Fibroblast of lung (primary cell): ENCODE data around the gene TMEM187. TPM values are rescaled to one million over a fixed set of nuclear protein-coding genes. Genes with fewer than 3 reads are reported as not detected.

Experiments
- DNase-seq, 2 donors: peaks; one replicate each; pipeline versions ENCODE4 v3.0.0 to v3.0.0-alpha.2; 2010; ENCODE audit warnings: low read depth in 2 of 2
- H2AFZ ChIP-seq: 2 replicates; pipeline ENCODE4 v1.5.1; 2012; ENCODE audit warnings: low read length, control low read depth, inconsistent platforms
- H3K27ac ChIP-seq: 2 replicates; pipeline ENCODE4 v1.5.1; 2011; ENCODE audit warnings: low read length, control low read depth; ENCODE audit not compliant: insufficient read depth
- H3K27me3 ChIP-seq: 2 replicates; pipeline ENCODE4 v1.5.1; 2011; ENCODE audit warnings: mild to moderate bottlenecking, low read length; ENCODE audit not compliant: control insufficient read depth, insufficient read depth
- H3K36me3 ChIP-seq: 2 replicates; pipeline ENCODE4 v1.5.1; 2011; ENCODE audit warnings: low read length; ENCODE audit not compliant: control insufficient read depth, insufficient read depth
- H3K4me1 ChIP-seq: 2 replicates; pipeline ENCODE4 v1.5.1; 2011; ENCODE audit warnings: low read length; ENCODE audit not compliant: control insufficient read depth, insufficient read depth; ENCODE audit errors: extremely low read depth
- H3K4me2 ChIP-seq: 2 replicates; pipeline ENCODE4 v1.5.1; 2011; ENCODE audit warnings: low read length, control low read depth; ENCODE audit not compliant: insufficient read depth; ENCODE audit errors: extremely low read depth
- H3K4me3 ChIP-seq, 4 experiments: fragments of 200-600 bp in 1 of 4; sonication (generic) in 1 of 4; replicated peaks in 1 of 4; 2 replicates each; pipeline ENCODE4 v1.5.1; 2011 to 2016; ENCODE audit warnings: low read length in 4 of 4, low read depth in 3 of 4, mild to moderate bottlenecking in 3 of 4, control low read depth in 2 of 4, inconsistent platforms in 1 of 4, mixed read lengths in 1 of 4; ENCODE audit not compliant: insufficient read depth in 1 of 4; ENCODE audit errors: control extremely low read depth in 1 of 4
- H3K79me2 ChIP-seq: 2 replicates; pipeline ENCODE4 v1.5.1; 2012; ENCODE audit warnings: mild to moderate bottlenecking, low read length, inconsistent platforms; ENCODE audit not compliant: control insufficient read depth, insufficient read depth
- H3K9ac ChIP-seq: 2 replicates; pipeline ENCODE4 v1.5.1; 2011; ENCODE audit warnings: mild to moderate bottlenecking, low read length, control low read depth; ENCODE audit not compliant: insufficient read depth
- H3K9me3 ChIP-seq: 2 replicates; pipeline ENCODE4 v1.5.1; 2012; ENCODE audit warnings: low read depth, low read length; ENCODE audit not compliant: control insufficient read depth, insufficient read depth
- H4K20me1 ChIP-seq: 2 replicates; pipeline ENCODE4 v1.5.1; 2011; ENCODE audit warnings: low read length; ENCODE audit not compliant: control insufficient read depth, insufficient read depth; ENCODE audit errors: extremely low read depth
- CTCF ChIP-seq, 2 donors: IDR thresholded peaks in 1 of 2; conservative IDR thresholded peaks in 1 of 2; 1 replicate in 1 of 2; 2 replicates in 1 of 2; pipeline ENCODE4 v1.5.1; 2011 to 2012; ENCODE audit warnings: low read length in 2 of 2, control low read depth in 1 of 2, inconsistent platforms in 1 of 2, low read depth in 1 of 2, mild to moderate bottlenecking in 1 of 2
- EZH2 ChIP-seq: IDR thresholded peaks from 2 replicates; pipeline ENCODE4 v1.5.1; 2012; ENCODE audit warnings: low read length, control low read depth, mild to moderate bottlenecking; ENCODE audit errors: missing control alignments
- polyA plus RNA-seq, 2 donors: library from polyadenylated mRNA; depleted of rRNA in 1 of 2; stranded (reverse) in 1 of 2; unstranded in 1 of 2; fragments of >200 nt; gene quantifications; 2 replicates each; pipeline ENCODE4 v1.2.1, GENCODE V29; 2011 to 2012; ENCODE audit warnings: missing spikeins in 1 of 2
- total RNA-seq: library from RNA; depleted of rRNA; stranded (reverse); fragments of >200 nt; gene quantifications from 2 replicates; pipeline ENCODE4 v1.2.1, GENCODE V29; 2014

The TMEM187 gene
- total and polyA plus RNA-seq, 2 donors (not counting 1 experiment from before 2014, with no cell fraction given) = 4.6 to 8.3 TPM

DNA sequence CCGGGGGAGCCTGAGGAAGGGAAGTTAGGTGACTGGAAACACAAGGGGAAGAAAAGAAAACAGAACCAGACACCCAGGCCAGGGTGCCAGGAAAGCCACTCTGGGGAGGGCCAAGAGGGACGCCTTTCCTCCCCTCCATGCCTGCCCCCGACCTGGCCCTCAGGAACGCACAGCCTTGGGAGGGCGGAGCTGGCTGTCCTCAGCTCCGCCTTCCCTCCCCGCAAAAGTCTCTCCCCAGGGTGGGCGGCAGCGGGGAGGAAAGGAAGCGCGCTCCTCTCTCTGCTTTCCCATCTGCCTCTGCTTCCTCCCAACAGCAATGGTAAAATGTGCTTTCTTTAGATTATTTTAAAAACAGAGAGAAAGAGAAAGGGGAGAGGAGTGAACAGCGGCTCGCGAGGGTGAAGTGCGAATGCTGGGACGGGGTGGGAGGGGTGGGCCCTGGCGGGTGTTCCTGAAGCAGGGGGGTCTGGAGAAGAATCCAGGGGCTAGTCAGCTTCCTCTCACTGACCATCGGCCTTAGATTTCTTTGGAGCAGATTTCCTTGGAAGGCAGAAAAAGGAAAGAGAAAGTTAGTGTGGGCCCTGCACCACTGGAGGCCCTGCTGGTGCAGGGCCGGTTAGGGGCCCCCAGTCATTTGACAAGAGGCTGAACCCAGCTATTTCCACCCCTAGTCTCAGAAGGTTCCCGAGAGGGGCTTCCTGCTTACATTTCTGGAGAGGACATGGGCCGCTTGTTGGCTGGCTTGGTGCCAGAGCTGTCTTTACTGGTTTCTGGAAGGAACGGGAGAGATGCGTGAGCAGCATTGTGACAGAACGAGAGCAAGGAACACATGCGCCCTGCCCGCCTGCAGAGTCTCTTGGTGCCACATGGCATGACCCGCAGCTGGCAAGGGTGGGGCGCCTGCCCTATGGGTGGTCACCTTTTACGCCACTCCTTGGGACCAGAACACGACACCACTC, 23.4 kb upstream of the TMEM187 start:
- H3K4me2 ChIP-seq = no peak overlapping the region
- DNase-seq = no peak
- peaks cover 27% of the 10 kb centered on the region for H3K36me3 ChIP-seq
- H3K4me3 ChIP-seq = no peak overlapping the region
- no peaks in the 10 kb centered on the region for H3K9me3 ChIP-seq
- H2AFZ ChIP-seq = no peak overlapping the region
- H3K27me3 ChIP-seq = no peaks in the 10 kb centered on the region
- no peak for TF ChIP-seq EZH2
- no peak for TF ChIP-seq CTCF (conservative IDR thresholded peaks at IDR 0.05 in 1 of 2, IDR thresholded peaks at IDR 0.05 in 1 of 2; ENCODE audit: low read depth in 1 of 2, low read length in 2 of 2)
- H3K4me1 ChIP-seq = peaks cover 2% of the 10 kb centered on the region
- no peaks in the 10 kb centered on the region for H4K20me1 ChIP-seq
- no peak overlapping the region for H3K9ac ChIP-seq
- H3K27ac ChIP-seq = no peak overlapping the region
- H3K79me2 ChIP-seq = no peaks in the 10 kb centered on the region

DNA sequence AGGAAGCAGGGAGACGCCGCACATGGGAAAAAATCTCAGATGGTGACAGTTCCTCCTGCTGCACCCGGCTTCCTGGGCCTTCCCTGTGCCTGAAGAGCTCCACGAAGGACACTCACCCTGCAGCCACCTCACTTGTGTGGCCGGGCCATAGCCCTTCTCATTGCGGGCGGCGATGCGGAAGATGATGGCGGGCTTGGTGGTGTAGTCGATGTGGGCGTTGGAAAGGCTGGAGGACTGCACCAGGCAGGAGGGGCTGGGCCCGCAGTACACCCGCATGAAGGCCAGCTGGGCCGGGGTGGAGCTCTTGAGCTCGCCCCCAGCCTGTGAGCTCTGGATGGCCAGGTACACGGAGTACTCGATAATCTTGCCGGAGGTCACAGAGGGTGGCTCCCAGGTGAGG, 22.4 kb upstream of the TMEM187 start:
- Histone ChIP-seq H3K9ac (no peak overlapping the region), H2AFZ (no peak overlapping the region), H3K27ac (no peak overlapping the region), H3K4me3 (no peak overlapping the region), H3K36me3 (peaks cover 35% of the 10 kb centered on the region), H3K4me1 (peaks cover 2% of the 10 kb centered on the region), H3K27me3 (no peaks in the 10 kb centered on the region), H3K4me2 (no peak overlapping the region), H4K20me1 (no peaks in the 10 kb centered on the region), H3K79me2 (no peaks in the 10 kb centered on the region), H3K9me3 (no peaks in the 10 kb centered on the region)
- TF ChIP-seq CTCF (conservative IDR thresholded peaks at IDR 0.05 in 1 of 2, IDR thresholded peaks at IDR 0.05 in 1 of 2; ENCODE audit: low read depth in 1 of 2, low read length in 2 of 2) (no peak), EZH2 (no peak)
- DNase-seq = no peak

- no peak overlapping the region for H3K4me3 ChIP-seq
- no peak overlapping the region for H2AFZ ChIP-seq
- H3K79me2 ChIP-seq = no peaks in the 10 kb centered on the region
- no peak for TF ChIP-seq EZH2
- TF ChIP-seq CTCF (conservative IDR thresholded peaks at IDR 0.05 in 1 of 2, IDR thresholded peaks at IDR 0.05 in 1 of 2; ENCODE audit: low read depth in 1 of 2, low read length in 2 of 2) = no peak
- peaks cover 47% of the 10 kb centered on the region for H3K36me3 ChIP-seq
- no peaks in the 10 kb centered on the region for H4K20me1 ChIP-seq
- H3K27me3 ChIP-seq = no peaks in the 10 kb centered on the region
- H3K27ac ChIP-seq = no peak overlapping the region
- no peaks in the 10 kb centered on the region for H3K9me3 ChIP-seq
- DNase-seq = no peak
- H3K4me1 ChIP-seq = peaks cover 2% of the 10 kb centered on the region
- no peak overlapping the region for H3K4me2 ChIP-seq
- no peak overlapping the region for H3K9ac ChIP-seq
Observed at GRCh38 chrX:153951683-153952372, 20.7 kb upstream of the TMEM187 start.
